Erythroblast (primary cell): ENCODE measurements around the gene TTC28.
"Not testable (repeated sequence)": the region's sequence is repeated elsewhere in the genome, so short reads cannot be mapped to it uniquely, and the experiment has no call there.

Experiments
- DNase-seq, 2 experiments: peaks; one replicate each; lab custom pipeline; 2025; lab: John Stamatoyannopoulos, UW
- GATA1 ChIP-seq: IDR thresholded peaks from 2 replicates; pipeline ENCODE4 v1.6.1; 2011; ENCODE audit warnings: low read depth, mild to moderate bottlenecking, control low read depth, low read length, moderate library complexity
- POLR2A ChIP-seq: IDR thresholded peaks from 2 replicates; pipeline ENCODE4 v1.6.1; 2011; ENCODE audit warnings: mild to moderate bottlenecking, low read length

TTC28 gene

GRCh38 chr22:28702891-28703290, 23.3 kb upstream of the TTC28 start:
- DNase-seq = no peak
- TF ChIP-seq GATA1 = no peak
- no peak for TF ChIP-seq POLR2A

- not testable (repeated sequence) for DNase-seq
Measured at GRCh38 chr22:28693041-28693760, 13.6 kb upstream of the TTC28 start.

DNA sequence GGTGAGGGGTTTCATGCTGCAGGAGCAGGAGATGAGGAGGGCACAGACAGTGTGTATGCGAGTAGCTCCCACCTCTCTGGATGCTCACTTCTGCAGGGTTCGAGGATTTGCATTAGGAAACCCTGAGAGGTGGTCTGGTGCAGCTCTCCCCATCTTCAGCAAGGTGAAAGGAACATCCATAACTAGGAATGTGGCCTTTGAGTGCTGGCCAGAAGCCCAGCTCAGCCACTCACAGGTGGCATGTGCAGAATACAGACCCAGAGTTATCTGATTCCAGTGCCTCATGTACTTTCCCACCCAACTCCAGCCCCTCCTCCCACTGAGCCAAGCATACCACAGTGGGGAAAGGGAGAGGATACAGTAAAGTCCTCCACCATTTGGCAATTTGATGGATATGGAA, 10.2 kb upstream of the TTC28 start:
- not testable (repeated sequence) for DNase-seq

DNA sequence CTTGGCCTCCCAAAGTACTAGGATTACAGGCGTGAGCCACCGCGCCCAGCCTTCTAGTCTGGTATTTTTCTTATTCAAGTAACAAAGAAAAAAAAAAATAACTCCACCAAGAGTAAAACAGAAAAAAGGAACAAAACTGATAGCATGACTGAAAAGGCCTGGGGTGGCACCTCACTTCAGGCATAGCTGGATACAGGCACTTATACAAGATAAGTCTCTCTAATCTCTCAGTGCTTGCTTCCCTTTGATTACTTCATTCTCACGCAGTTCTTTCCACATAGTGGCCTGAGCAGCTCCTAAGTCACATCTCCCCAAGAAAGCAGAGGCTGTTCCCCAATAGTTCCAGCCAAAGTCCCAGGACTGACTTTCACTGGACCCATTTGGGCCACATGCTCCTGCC, 3.3 kb upstream of the TTC28 start:
- peak; percentile 23 to 43 for DNase-seq

- peak in 1 of 2 experiments; percentile 3 for DNase-seq
Measured at GRCh38 chr22:28680813-28681490, 1.3 kb upstream of the TTC28 start.

- peak; percentile 41 to 45 for DNase-seq
Measured at GRCh38 chr22:28678778-28679610, 646 bp downstream of the TTC28 start.

DNA sequence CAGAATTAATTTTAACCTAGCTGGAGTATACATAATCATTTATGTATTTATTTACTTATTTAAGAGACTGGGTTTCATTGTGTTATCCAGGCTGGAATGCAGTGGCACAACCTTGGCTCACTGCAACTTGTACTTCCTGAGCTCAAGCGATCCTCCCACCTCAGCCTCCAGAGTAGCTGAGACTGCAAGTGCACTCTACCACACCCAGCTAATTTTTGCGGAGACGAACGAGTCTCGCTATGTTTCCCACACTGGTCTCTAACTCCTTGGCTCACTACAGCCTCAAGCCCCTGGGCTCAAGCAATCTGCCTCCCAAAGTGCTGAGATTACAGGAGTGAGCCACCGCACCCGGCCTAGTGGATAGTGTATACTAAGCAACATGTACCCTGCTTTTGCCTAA, 1.5 kb downstream of the TTC28 start:
- not testable (repeated sequence) for DNase-seq

DNA sequence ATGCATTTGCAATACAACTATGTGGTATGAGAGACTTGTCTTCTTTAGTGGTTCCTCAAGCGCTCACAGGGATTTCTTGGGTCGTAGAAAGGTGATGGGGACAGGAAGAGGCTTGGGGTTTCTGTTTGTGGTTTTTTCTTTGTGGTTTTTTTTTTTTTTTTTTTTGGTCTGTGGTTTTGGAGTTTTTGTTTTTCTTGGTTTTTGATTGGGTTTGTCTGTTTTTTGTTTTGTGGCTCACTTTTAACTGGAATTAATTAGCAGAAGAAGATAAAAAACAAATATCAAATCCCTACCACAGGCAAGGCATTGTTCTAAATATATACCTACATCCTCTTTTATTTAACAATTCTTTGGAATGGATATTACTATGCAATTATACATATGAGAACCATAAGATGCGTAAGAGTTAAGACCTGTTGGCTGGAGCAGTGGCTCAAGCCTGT, 5.5 kb downstream of the TTC28 start:
- DNase-seq = no peak

DNA sequence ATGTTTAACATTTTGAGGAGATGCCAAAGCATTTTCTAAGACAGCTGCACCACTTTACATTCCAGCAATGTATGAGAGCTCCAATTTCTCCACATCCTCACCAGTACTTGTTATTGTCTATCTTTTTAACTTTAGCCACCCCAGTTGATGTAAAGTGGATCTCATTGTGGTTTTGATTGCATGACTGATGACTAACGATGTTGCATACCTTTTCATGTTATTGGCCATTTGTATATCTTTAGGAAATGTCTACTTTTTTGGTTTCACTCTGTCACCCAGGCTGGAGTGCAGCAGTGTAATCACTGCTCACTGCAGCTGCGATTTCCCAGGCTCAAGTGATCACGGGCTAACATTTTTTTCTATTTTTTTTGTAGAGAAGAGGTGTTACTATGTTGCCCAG, 8.9 kb downstream of the TTC28 start:
- no peak for DNase-seq
- TF ChIP-seq GATA1 = no peak
- no peak for TF ChIP-seq POLR2A

More for the DNA sequence above, 5.5 kb downstream of the TTC28 start:
- TF ChIP-seq POLR2A (no peak), GATA1 (no peak)

DNA sequence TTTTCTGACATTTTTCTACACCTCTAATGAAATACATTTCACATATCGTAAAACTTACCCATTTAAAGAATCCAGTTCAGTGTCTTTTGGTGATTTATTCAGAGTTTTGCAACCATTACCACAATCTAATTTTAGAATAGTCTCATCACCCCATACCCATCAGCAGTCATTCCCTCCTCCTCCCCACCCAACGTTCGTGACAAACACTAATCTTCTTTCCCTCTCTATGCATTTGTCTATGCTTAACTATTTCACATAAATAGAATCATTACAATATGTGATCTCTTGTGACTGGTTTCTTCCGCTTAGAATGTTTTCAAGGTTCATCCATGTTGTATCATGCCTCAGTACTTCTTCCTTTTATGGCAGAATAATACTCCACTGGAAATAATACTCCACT, 9.5 kb downstream of the TTC28 start:
- no peak for TF ChIP-seq POLR2A
- TF ChIP-seq GATA1 = no peak
- DNase-seq = no peak

GRCh38 chr22:28669387-28669786, 10.3 kb downstream of the TTC28 start:
- TF ChIP-seq POLR2A (no peak), GATA1 (no peak)
- no peak for DNase-seq

GRCh38 chr22:28663569-28663942, 16.1 kb downstream of the TTC28 start:
- DNase-seq = not testable (repeated sequence)

DNA sequence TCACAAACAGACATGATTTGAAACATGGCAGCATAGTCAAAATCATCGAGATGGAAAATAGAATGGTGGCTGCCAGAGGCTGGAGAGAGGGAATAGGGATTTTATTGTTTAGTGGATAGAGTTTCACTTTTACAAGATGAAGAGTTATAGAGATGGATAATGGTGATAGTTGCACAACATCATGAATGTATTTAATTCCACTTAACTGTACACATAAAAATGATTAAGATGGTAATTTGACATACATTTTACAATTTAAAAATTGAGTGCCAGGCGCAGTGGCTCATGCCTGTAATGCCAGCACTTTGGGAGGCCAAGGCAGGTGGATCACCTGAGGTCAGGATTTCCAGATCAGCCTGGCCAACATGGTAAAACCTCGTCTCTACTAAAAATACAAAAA, 21.2 kb downstream of the TTC28 start:
- TF ChIP-seq POLR2A (no peak), GATA1 (no peak)
- DNase-seq = no peak

DNA sequence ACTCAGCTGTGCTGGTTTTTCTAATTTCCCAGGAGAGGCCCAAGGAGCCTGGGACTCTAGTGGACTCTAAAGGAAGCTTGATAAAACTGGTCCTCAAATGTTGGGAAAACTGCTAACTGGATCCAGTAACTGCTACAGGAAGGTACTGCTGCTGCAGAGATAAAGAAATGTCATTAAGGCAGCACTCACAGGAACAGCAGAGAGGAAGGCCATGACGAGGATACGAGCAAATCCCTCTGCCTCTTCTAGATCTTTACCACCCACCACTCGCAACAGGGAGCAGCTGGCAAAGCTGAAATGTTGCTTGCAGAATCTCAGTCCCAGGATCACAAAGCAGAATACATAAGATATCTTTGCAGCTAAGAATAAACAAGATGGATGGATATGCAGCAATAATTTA, 23.5 kb downstream of the TTC28 start:
- DNase-seq = no peak
- TF ChIP-seq GATA1 = no peak

GRCh38 chr22:28650463-28650862, 29.2 kb downstream of the TTC28 start:
- TF ChIP-seq POLR2A = no peak
- DNase-seq = no peak
